ENCODE results near the gene MIGA1.

The MIGA1 gene

GRCh38 chr1:77874804-77875445 lies 95.5 kb downstream of the MIGA1 start:
- H3K4me1 ChIP-seq (ENCODE audit: control insufficient read depth, insufficient read depth, low read length, poor library complexity, severe bottlenecking), result no peaks in the 10 kb centered on the region
- peaks cover 10% of the 10 kb centered on the region for H3K36me3 ChIP-seq (ENCODE audit: control insufficient read depth, insufficient read depth, low read length)
- no peak overlapping the region for H3K4me3 ChIP-seq (ENCODE audit: insufficient read depth, low read depth, low read length, poor library complexity, severe bottlenecking)
- DNase-seq, result no peak
- no peaks in the 10 kb centered on the region for H3K27me3 ChIP-seq (replicated peaks; ENCODE audit: control insufficient read depth, insufficient read depth, low read length, poor library complexity, severe bottlenecking)
- no peaks in the 10 kb centered on the region for H3K9me3 ChIP-seq (ENCODE audit: control insufficient read depth, low read length)
- no peak overlapping the region for H3K27ac ChIP-seq (ENCODE audit: insufficient read depth, low read length, poor library complexity, severe bottlenecking)

GRCh38 chr1:77876884-77877283 lies 97.4 kb downstream of the MIGA1 start:
- DNase-seq, result no peak
- Histone ChIP-seq H3K36me3 (ENCODE audit: control insufficient read depth, insufficient read depth, low read length) (peaks cover 10% of the 10 kb centered on the region), H3K27ac (ENCODE audit: insufficient read depth, low read length, poor library complexity, severe bottlenecking) (no peak overlapping the region), H3K4me1 (ENCODE audit: control insufficient read depth, insufficient read depth, low read length, poor library complexity, severe bottlenecking) (no peaks in the 10 kb centered on the region), H3K4me3 (ENCODE audit: insufficient read depth, low read depth, low read length, poor library complexity, severe bottlenecking) (no peak overlapping the region), H3K9me3 (ENCODE audit: control insufficient read depth, low read length) (no peaks in the 10 kb centered on the region), H3K27me3 (replicated peaks; ENCODE audit: control insufficient read depth, insufficient read depth, low read length, poor library complexity, severe bottlenecking) (no peaks in the 10 kb centered on the region)

- Histone ChIP-seq H3K4me1 (ENCODE audit: control insufficient read depth, insufficient read depth, low read length, poor library complexity, severe bottlenecking) (no peaks in the 10 kb centered on the region), H3K4me3 (ENCODE audit: insufficient read depth, low read depth, low read length, poor library complexity, severe bottlenecking) (no peak overlapping the region), H3K36me3 (ENCODE audit: control insufficient read depth, insufficient read depth, low read length) (no peaks in the 10 kb centered on the region), H3K27ac (ENCODE audit: insufficient read depth, low read length, poor library complexity, severe bottlenecking) (no peak overlapping the region), H3K9me3 (ENCODE audit: control insufficient read depth, low read length) (no peaks in the 10 kb centered on the region), H3K27me3 (replicated peaks; ENCODE audit: control insufficient read depth, insufficient read depth, low read length, poor library complexity, severe bottlenecking) (no peaks in the 10 kb centered on the region)
- no peak for DNase-seq
These were observed 101.6 kb downstream of the MIGA1 start for GRCh38 chr1:77881061-77881460.

- H3K27ac ChIP-seq (ENCODE audit: insufficient read depth, low read length, poor library complexity, severe bottlenecking), result no peak overlapping the region
- H3K4me1 ChIP-seq (ENCODE audit: control insufficient read depth, insufficient read depth, low read length, poor library complexity, severe bottlenecking), result no peaks in the 10 kb centered on the region
- no peaks in the 10 kb centered on the region for H3K27me3 ChIP-seq (replicated peaks; ENCODE audit: control insufficient read depth, insufficient read depth, low read length, poor library complexity, severe bottlenecking)
- H3K4me3 ChIP-seq (ENCODE audit: insufficient read depth, low read depth, low read length, poor library complexity, severe bottlenecking), result no peak overlapping the region
- no peak for DNase-seq
- H3K36me3 ChIP-seq (ENCODE audit: control insufficient read depth, insufficient read depth, low read length), result no peaks in the 10 kb centered on the region
- H3K9me3 ChIP-seq (ENCODE audit: control insufficient read depth, low read length), result no peaks in the 10 kb centered on the region
These were observed 103.0 kb downstream of the MIGA1 start for GRCh38 chr1:77882411-77882810.

- Histone ChIP-seq H3K27ac (ENCODE audit: insufficient read depth, low read length, poor library complexity, severe bottlenecking) (no peak within 1 kb of the TSS), H3K27me3 (replicated peaks; ENCODE audit: control insufficient read depth, insufficient read depth, low read length, poor library complexity, severe bottlenecking) (peaks cover 5% of the 10 kb centered on the region), H3K9me3 (ENCODE audit: control insufficient read depth, low read length) (no peaks in the 10 kb centered on the region), H3K36me3 (ENCODE audit: control insufficient read depth, insufficient read depth, low read length) (no peaks in the 10 kb centered on the region), H3K4me1 (ENCODE audit: control insufficient read depth, insufficient read depth, low read length, poor library complexity, severe bottlenecking) (peaks cover 7% of the 10 kb centered on the region), H3K4me3 (ENCODE audit: insufficient read depth, low read depth, low read length, poor library complexity, severe bottlenecking) (peak within 1 kb of the TSS; percentile 53)
- DNase-seq, result no peak
These were observed 108.8 kb downstream of the MIGA1 start, which contains the start of gene NEXN for GRCh38 chr1:77888081-77888780. TSS of gene NEXN (plus strand) at chr1:77888624. CDS start at chr1:77916107, 27,483 bp downstream.

- peaks cover 7% of the 10 kb centered on the region for H3K4me1 ChIP-seq (ENCODE audit: control insufficient read depth, insufficient read depth, low read length, poor library complexity, severe bottlenecking)
- peak overlapping the region; percentile 53 for H3K4me3 ChIP-seq (ENCODE audit: insufficient read depth, low read depth, low read length, poor library complexity, severe bottlenecking)
- no peak for DNase-seq
- H3K36me3 ChIP-seq (ENCODE audit: control insufficient read depth, insufficient read depth, low read length), result no peaks in the 10 kb centered on the region
- H3K27me3 ChIP-seq (replicated peaks; ENCODE audit: control insufficient read depth, insufficient read depth, low read length, poor library complexity, severe bottlenecking), result peaks cover 5% of the 10 kb centered on the region
- no peaks in the 10 kb centered on the region for H3K9me3 ChIP-seq (ENCODE audit: control insufficient read depth, low read length)
- no peak overlapping the region for H3K27ac ChIP-seq (ENCODE audit: insufficient read depth, low read length, poor library complexity, severe bottlenecking)
These were observed 109.6 kb downstream of the MIGA1 start for GRCh38 chr1:77888781-77889642.

GRCh38 chr1:77889671-77890070 lies 110.2 kb downstream of the MIGA1 start:
- Histone ChIP-seq H3K36me3 (ENCODE audit: control insufficient read depth, insufficient read depth, low read length) (no peaks in the 10 kb centered on the region), H3K27ac (ENCODE audit: insufficient read depth, low read length, poor library complexity, severe bottlenecking) (no peak overlapping the region), H3K4me1 (ENCODE audit: control insufficient read depth, insufficient read depth, low read length, poor library complexity, severe bottlenecking) (peaks cover 7% of the 10 kb centered on the region), H3K9me3 (ENCODE audit: control insufficient read depth, low read length) (no peaks in the 10 kb centered on the region), H3K4me3 (ENCODE audit: insufficient read depth, low read depth, low read length, poor library complexity, severe bottlenecking) (no peak overlapping the region), H3K27me3 (replicated peaks; ENCODE audit: control insufficient read depth, insufficient read depth, low read length, poor library complexity, severe bottlenecking) (peaks cover 5% of the 10 kb centered on the region)
- no peak for DNase-seq

GRCh38 chr1:77891200-77891599 lies 111.8 kb downstream of the MIGA1 start:
- Histone ChIP-seq H3K27ac (ENCODE audit: insufficient read depth, low read length, poor library complexity, severe bottlenecking) (no peak overlapping the region), H3K36me3 (ENCODE audit: control insufficient read depth, insufficient read depth, low read length) (no peaks in the 10 kb centered on the region), H3K4me1 (ENCODE audit: control insufficient read depth, insufficient read depth, low read length, poor library complexity, severe bottlenecking) (peaks cover 7% of the 10 kb centered on the region), H3K9me3 (ENCODE audit: control insufficient read depth, low read length) (no peaks in the 10 kb centered on the region), H3K27me3 (replicated peaks; ENCODE audit: control insufficient read depth, insufficient read depth, low read length, poor library complexity, severe bottlenecking) (peaks cover 5% of the 10 kb centered on the region), H3K4me3 (ENCODE audit: insufficient read depth, low read depth, low read length, poor library complexity, severe bottlenecking) (no peak overlapping the region)
- no peak for DNase-seq

GRCh38 chr1:77899647-77900320 lies 120.3 kb downstream of the MIGA1 start:
- Histone ChIP-seq H3K9me3 (ENCODE audit: control insufficient read depth, low read length) (no peaks in the 10 kb centered on the region), H3K4me3 (ENCODE audit: insufficient read depth, low read depth, low read length, poor library complexity, severe bottlenecking) (no peak overlapping the region), H3K4me1 (ENCODE audit: control insufficient read depth, insufficient read depth, low read length, poor library complexity, severe bottlenecking) (no peaks in the 10 kb centered on the region), H3K27ac (ENCODE audit: insufficient read depth, low read length, poor library complexity, severe bottlenecking) (no peak overlapping the region), H3K36me3 (ENCODE audit: control insufficient read depth, insufficient read depth, low read length) (no peaks in the 10 kb centered on the region), H3K27me3 (replicated peaks; ENCODE audit: control insufficient read depth, insufficient read depth, low read length, poor library complexity, severe bottlenecking) (no peaks in the 10 kb centered on the region)
- no peak for DNase-seq
